PC-3 (cell line): ENCODE results near the gene CNTN4.

ENCODE experiments used
- CTCF ChIP-seq: fragments of 300-600 bp; sonication (generic); conservative IDR thresholded peaks from 2 replicates; pipeline ENCODE4 v1.5.1; 2017; ENCODE audit warnings: antibody characterized with exemption, low read depth, mild to moderate bottlenecking, low read length
- EZH2 ChIP-seq: fragments of 300-600 bp; sonication (generic); IDR thresholded peaks from one replicate; pipeline ENCODE4 v1.6.1; 2017; ENCODE audit warnings: antibody characterized with exemption, mild to moderate bottlenecking, low read length; ENCODE audit not compliant: unreplicated experiment
- EZH2phosphoT487 ChIP-seq: fragments of 300-600 bp; sonication (generic); IDR thresholded peaks from 2 replicates; pipeline ENCODE4 v1.6.1; 2018; ENCODE audit warnings: mild to moderate bottlenecking, antibody characterized with exemption, low read length, borderline replicate concordance

- TF ChIP-seq EZH2 = no peak
- TF ChIP-seq EZH2phosphoT487 = no peak
- no peak for TF ChIP-seq CTCF
These were observed 615.3 kb downstream of the CNTN4 start for GRCh38 chr3:2713923-2714322.
